Smooth muscle cell (in vitro differentiated cells): ENCODE measurements around the gene BSG. TPM values are rescaled to one million over a fixed set of nuclear protein-coding genes. Genes with fewer than 3 reads are reported as not detected.

Experiments
- DNase-seq: peaks from one replicate; lab custom pipeline; 2025; ENCODE audit not compliant: unreplicated experiment; lab: John Stamatoyannopoulos, UW
- H2AFZ ChIP-seq: fragments of 200-600 bp; sonication (generic); 2 replicates; pipeline ENCODE4 v1.6.0; 2016; ENCODE audit warnings: antibody characterized with exemption, low read depth, mild to moderate bottlenecking
- H3F3A ChIP-seq: fragments of 200-600 bp; sonication (generic); 2 replicates; pipeline ENCODE4 v1.6.0; 2017; ENCODE audit warnings: antibody characterized with exemption, low read depth
- H3K27ac ChIP-seq: fragments of 200-600 bp; sonication (generic); 2 replicates; pipeline ENCODE4 v1.5.1; 2016; ENCODE audit warnings: low read depth, mild to moderate bottlenecking
- H3K27me3 ChIP-seq: fragments of 200-600 bp; sonication (generic); 2 replicates; pipeline ENCODE4 v1.6.1; 2016; ENCODE audit warnings: low read depth, mild to moderate bottlenecking
- H3K36me3 ChIP-seq: fragments of 200-600 bp; sonication (generic); 2 replicates; pipeline ENCODE4 v1.5.1; 2016; ENCODE audit warnings: low read depth
- H3K4me1 ChIP-seq: fragments of 200-600 bp; sonication (generic); 2 replicates; pipeline ENCODE4 v1.5.1; 2016; ENCODE audit warnings: low read depth
- H3K4me2 ChIP-seq: fragments of 200-600 bp; sonication (generic); 2 replicates; pipeline ENCODE4 v1.6.0; 2016; ENCODE audit warnings: mild to moderate bottlenecking
- H3K4me3 ChIP-seq: fragments of 200-600 bp; sonication (generic); 2 replicates; pipeline ENCODE4 v1.5.1; 2016; ENCODE audit warnings: mild to moderate bottlenecking
- H3K79me2 ChIP-seq: fragments of 200-600 bp; sonication (generic); 2 replicates; pipeline ENCODE4 v1.6.0; 2016; ENCODE audit warnings: low read depth, mild to moderate bottlenecking
- H3K9ac ChIP-seq: fragments of 200-600 bp; sonication (generic); 2 replicates; pipeline ENCODE4 v1.6.0; 2016; ENCODE audit warnings: low read depth
- H3K9me3 ChIP-seq: fragments of 200-600 bp; sonication (generic); replicated peaks from 2 replicates; pipeline ENCODE4 v1.5.1; 2016; ENCODE audit warnings: low read depth
- H4K20me1 ChIP-seq: fragments of 200-600 bp; sonication (generic); 2 replicates; pipeline ENCODE4 v1.6.0; 2016; ENCODE audit warnings: low read depth
- CTCF ChIP-seq: fragments of 200-600 bp; sonication (generic); IDR thresholded peaks from 2 replicates; pipeline ENCODE4 v1.5.1; 2017; ENCODE audit warnings: borderline replicate concordance, mild to moderate bottlenecking, antibody characterized with exemption; ENCODE audit not compliant: insufficient read depth, poor library complexity, severe bottlenecking
- WGBS: methylation state at CpG from one replicate; pipeline ENCODE4 v1.1.7; 2016; ENCODE audit warnings: low lambda C conversion rate; 5-methylcytosine and 5-hydroxymethylcytosine counted together
- polyA plus RNA-seq: library from polyadenylated mRNA; unstranded; fragments of >200 nt; fragmentation: Nextera tagmentation; extraction: Ambion mirVana; gene quantifications from 2 replicates; pipeline ENCODE4 v1.2.1, GENCODE V29; 2016
- total RNA-seq: library from RNA; depleted of rRNA; stranded (reverse); fragments of >200 nt; gene quantifications from 2 replicates; pipeline ENCODE4 v1.2.3, GENCODE V29; 2014

Gene BSG
- total and polyA plus RNA-seq, 2 experiments from 2014 or later = 431 to 1,057 TPM

- no peaks in the 10 kb centered on the region for H3K27me3 ChIP-seq
- H3K27ac ChIP-seq = no peak overlapping the region
- TF ChIP-seq CTCF = no peak
- peaks cover 59% of the 10 kb centered on the region for H4K20me1 ChIP-seq
- H3K4me2 ChIP-seq = no peak overlapping the region
- 93% methylated on average over 28 of the region's 30 CpGs for WGBS
- H3K4me3 ChIP-seq = no peak overlapping the region
- no peaks in the 10 kb centered on the region for H3F3A ChIP-seq
- no peak for DNase-seq
- H3K4me1 ChIP-seq = no peaks in the 10 kb centered on the region
- H2AFZ ChIP-seq = no peak overlapping the region
- no peak overlapping the region for H3K9ac ChIP-seq
- no peaks in the 10 kb centered on the region for H3K9me3 ChIP-seq
- H3K36me3 ChIP-seq = no peaks in the 10 kb centered on the region
- H3K79me2 ChIP-seq = peaks cover 19% of the 10 kb centered on the region
Measured at GRCh38 chr19:539429-540030, 32.9 kb upstream of the BSG start.

GRCh38 chr19:540867-541637 is 31.3 kb upstream of the BSG start:
- no peaks in the 10 kb centered on the region for H3K27me3 ChIP-seq
- no peak overlapping the region for H3K4me2 ChIP-seq
- H3K9me3 ChIP-seq = no peaks in the 10 kb centered on the region
- H3K4me3 ChIP-seq = no peak overlapping the region
- peaks cover 45% of the 10 kb centered on the region for H4K20me1 ChIP-seq
- no peak overlapping the region for H3K27ac ChIP-seq
- no peak overlapping the region for H3K9ac ChIP-seq
- H3F3A ChIP-seq = no peaks in the 10 kb centered on the region
- H3K79me2 ChIP-seq = peaks cover 5% of the 10 kb centered on the region
- H3K36me3 ChIP-seq = no peaks in the 10 kb centered on the region
- H3K4me1 ChIP-seq = no peaks in the 10 kb centered on the region
- WGBS = 95% methylated on average over 33 of the region's 51 CpGs
- no peak overlapping the region for H2AFZ ChIP-seq
- TF ChIP-seq CTCF = no peak
- DNase-seq = no peak

- Histone ChIP-seq H3K27ac (no peak overlapping the region), H3K9ac (no peak overlapping the region), H3K4me2 (no peak overlapping the region), H3F3A (no peaks in the 10 kb centered on the region), H3K36me3 (no peaks in the 10 kb centered on the region), H3K9me3 (no peaks in the 10 kb centered on the region), H3K27me3 (no peaks in the 10 kb centered on the region), H2AFZ (no peak overlapping the region), H3K4me3 (no peak overlapping the region), H4K20me1 (peaks cover 38% of the 10 kb centered on the region), H3K79me2 (no peaks in the 10 kb centered on the region), H3K4me1 (no peaks in the 10 kb centered on the region)
- no peak for TF ChIP-seq CTCF
- 96% methylated on average over 19 of the region's 26 CpGs for WGBS
- DNase-seq = no peak
Measured at GRCh38 chr19:541699-542098, 30.7 kb upstream of the BSG start.
